SIG-M5 (cell line): ENCODE results near the gene MZT2B.
"Not testable (repeated sequence)": the region's sequence is repeated elsewhere in the genome, so short reads cannot be mapped to it uniquely, and the experiment has no call there.

Experiments used
- DNase-seq: peaks from one replicate; lab custom pipeline; 2025; lab: John Stamatoyannopoulos, UW

MZT2B gene

GRCh38 chr2:130180404-130181324 lies 1.4 kb upstream of the MZT2B start:
- not testable (repeated sequence) for DNase-seq

DNA sequence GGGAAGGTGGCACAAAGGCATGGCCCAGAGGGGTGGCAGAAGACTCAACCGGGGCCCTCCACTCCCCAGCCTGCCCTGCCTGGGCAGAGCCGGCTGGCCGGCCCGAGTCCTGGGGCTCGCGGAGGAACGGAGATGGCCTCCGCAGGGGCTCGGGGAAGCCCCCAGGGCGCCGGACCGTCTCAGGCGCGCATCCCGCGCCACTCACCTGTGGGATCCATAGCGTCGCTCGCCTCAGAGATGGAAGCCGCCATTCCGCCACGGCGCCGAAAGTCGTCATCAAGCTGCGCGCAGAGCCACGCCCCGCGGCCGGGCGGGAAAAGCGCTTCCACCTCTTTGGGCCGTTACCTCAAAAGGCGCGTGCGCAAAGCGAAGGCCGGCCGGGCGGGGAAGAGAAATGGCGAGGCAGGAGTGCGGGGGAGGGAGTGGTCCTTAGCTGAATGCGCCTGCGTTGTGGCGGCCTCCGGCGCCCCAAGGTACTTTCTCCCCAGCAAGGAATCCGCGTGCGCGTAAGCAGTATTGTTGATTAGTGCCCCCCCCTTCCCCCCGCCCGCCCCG lies 660 bp upstream of the MZT2B start, which contains the start of gene SMPD4:
Gene SMPD4 (minus strand): TSS at position 278 of the 555 bp plus-strand sequence. CDS start 5,010 bp downstream, outside the sequence.
- DNase-seq, result peak; percentile 63

GRCh38 chr2:130182826-130183511 lies 907 bp downstream of the MZT2B start:
- DNase-seq, result not testable (repeated sequence)

- DNase-seq, result no peak
These were observed 1.7 kb downstream of the MZT2B start for GRCh38 chr2:130183512-130184373.

DNA sequence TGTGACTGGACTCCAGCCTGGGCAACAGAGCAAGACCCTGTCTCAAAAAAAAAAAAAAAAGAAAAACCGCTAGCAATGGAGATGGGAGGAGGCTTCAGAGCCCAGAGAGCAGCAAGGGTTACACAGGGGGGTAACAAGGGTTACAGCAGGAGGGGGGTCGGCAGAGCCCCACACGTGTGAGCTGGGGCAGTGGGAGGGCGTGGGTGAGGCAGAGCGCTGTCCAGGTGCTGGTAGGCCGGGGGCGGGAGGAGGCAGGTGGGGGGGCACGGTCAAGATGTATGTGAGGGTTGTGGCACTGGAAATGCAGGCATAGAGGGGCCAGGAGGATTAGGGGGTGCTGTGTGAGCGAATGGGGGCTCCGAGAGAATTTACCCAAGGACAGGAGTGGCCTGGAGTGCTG lies 3.4 kb downstream of the MZT2B start:
- DNase-seq, result no peak

DNA sequence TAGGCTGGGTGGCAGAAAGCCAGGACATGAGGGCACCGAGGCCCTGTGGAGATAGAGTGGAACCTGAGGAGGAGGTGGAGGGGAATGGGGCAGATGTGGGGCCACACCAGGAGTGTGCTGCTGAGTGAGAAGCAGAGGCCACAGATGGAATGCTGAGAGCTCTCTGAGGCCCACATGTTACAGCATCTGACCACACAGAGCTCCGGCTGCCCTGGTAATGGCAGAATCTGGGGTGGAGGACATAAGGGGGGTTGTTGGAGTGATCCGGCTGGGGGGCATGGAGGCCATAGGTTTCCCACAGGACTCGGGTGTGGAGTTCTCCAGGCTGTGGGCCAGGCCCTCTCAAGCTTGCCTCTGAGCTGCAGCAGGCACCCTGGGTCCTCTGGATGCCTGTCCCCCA lies 3.8 kb downstream of the MZT2B start:
- DNase-seq, result no peak

DNA sequence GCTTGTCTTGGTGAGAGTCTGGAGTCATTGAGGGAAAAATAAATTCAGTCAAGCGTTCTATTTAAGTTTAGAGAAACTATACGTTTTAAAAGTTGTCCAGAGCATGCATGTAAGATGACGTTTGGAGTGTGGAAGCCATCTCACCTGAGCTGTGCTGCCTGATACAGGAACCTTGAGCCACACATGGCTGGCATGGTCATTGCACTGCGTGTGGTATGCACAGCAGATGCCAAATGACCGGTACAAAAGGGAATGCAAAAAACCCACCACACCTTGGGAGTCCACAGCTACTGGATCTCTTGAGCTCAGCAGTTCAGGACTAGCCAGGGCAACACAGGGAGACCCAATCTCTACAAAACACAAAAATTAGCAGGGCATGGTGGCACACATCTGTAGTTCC lies 4.3 kb downstream of the MZT2B start:
- no peak for DNase-seq

- no peak for DNase-seq
These were observed 5.2 kb downstream of the MZT2B start for GRCh38 chr2:130187268-130187667.

DNA sequence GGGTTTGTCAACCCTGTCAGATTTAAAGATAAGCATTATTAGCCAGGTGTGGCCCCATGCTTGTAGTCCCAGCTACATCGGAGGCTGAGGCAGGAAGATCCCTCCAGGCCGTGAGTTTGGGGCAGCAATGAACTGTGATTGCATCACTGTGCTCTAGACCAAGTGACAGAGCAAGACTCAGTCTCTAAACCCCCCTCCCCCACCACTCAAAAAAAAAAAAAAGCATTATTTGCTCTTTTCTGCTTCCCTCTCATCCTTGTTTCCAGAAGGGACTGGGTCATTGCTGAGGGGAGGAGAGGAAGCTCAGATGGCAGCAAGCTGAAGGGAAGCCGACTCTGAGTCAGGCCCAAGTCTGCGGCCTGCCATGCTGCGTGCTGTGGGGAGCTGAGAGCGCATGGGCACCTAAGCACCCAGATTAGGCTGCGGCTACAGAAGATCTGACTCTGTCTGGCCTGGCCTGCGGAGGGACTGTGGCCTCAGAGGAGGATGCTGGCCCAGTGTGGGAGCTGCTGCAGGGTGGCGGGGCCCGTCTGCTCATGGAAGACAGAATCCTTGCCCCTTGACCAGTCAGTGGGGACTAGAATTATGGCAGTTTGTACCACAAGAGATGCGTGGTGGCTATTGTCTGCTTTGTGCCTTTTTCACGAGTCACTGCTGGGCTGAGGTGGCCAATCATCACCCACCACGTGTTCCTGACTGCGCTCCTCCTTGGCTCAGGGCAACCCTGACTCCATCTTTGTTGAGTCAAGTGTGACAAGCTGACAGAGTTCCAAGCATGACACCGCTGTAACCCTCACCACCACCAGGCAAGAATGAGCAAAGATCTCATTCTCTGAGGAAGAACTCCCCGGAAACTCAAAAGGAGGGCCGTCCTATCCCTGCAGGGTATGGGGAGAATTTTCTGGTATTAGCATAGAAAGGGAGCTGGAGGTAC lies 6.1 kb downstream of the MZT2B start:
- DNase-seq, result not testable (repeated sequence)

GRCh38 chr2:130188958-130189357 lies 6.9 kb downstream of the MZT2B start:
- DNase-seq, result not testable (repeated sequence)

- DNase-seq, result no peak
These were observed 8.2 kb downstream of the MZT2B start for GRCh38 chr2:130190237-130190636.

GRCh38 chr2:130191319-130191718 lies 9.3 kb downstream of the MZT2B start:
- DNase-seq, result not testable (repeated sequence)

- not testable (repeated sequence) for DNase-seq
These were observed 10.4 kb downstream of the MZT2B start for GRCh38 chr2:130192451-130192850.

GRCh38 chr2:130193824-130194223 lies 11.8 kb downstream of the MZT2B start:
- not testable (repeated sequence) for DNase-seq

- DNase-seq, result not testable (repeated sequence)
These were observed 13.1 kb downstream of the MZT2B start for GRCh38 chr2:130195089-130195635.

DNA sequence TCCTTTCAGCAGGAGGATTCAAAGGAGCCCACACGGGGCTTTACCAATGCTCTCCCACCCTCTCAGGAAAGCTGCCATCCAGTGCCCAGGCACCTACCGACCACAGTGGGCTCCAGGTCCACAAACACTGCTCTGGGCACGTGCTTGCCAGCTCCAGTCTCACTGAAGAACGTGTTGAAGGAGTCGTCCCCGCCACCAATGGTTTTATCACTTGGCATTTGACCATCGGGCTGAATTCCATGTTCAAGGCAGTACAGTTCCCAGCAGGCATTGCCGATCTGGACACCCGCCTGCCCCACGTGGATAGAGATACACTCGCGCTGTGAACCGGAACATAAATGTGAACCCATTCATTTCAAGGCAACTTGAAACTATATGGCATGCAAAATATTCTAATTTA lies 14.0 kb downstream of the MZT2B start:
- not testable (repeated sequence) for DNase-seq

- DNase-seq, result no peak
These were observed 16.3 kb downstream of the MZT2B start, which contains the start of gene TUBA3E for GRCh38 chr2:130198343-130198742. TSS of gene TUBA3E (minus strand) at chr2:130198439. CDS start at chr2:130198360, 79 bp downstream.

- DNase-seq, result not testable (repeated sequence)
These were observed 20.5 kb downstream of the MZT2B start for GRCh38 chr2:130202518-130202917.

GRCh38 chr2:130203150-130203549 lies 21.1 kb downstream of the MZT2B start:
- not testable (repeated sequence) for DNase-seq

GRCh38 chr2:130207051-130207450 lies 25.0 kb downstream of the MZT2B start:
- DNase-seq, result not testable (repeated sequence)
